ENCODE results near the gene TCL1B.

TCL1B gene

DNA sequence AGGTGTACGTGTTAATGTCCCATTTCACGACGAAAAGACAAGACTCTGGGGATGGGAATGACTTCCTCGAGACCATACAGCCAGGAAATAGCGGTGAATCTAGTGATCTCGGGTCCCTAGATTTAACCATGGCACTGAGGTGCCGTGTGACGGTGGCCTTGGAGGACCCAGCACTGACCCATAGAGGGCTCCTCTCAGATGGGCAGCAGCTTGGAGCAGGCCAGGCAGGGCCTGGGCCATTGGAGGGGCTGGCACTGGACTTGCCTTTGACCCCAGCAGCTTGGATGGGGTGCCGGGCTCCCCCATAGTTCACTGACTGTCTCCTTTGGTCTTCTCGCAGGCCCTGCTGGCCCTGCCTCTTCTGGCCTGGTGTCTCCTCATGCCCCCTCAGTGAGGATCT, 5.4 kb downstream of the TCL1B start:
- peaks cover 35% of the 10 kb centered on the region for H3K27me3 ChIP-seq (replicated peaks; ENCODE audit: control insufficient read depth, insufficient read depth, low read length)
- H3K4me3 ChIP-seq (ENCODE audit: low read length): no peak overlapping the region
- no peaks in the 10 kb centered on the region for H3K36me3 ChIP-seq (ENCODE audit: control insufficient read depth, insufficient read depth, low read length, severe bottlenecking)
- no peak for DNase-seq (ENCODE audit: low read depth)
- no peaks in the 10 kb centered on the region for H3K4me1 ChIP-seq (ENCODE audit: control insufficient read depth, insufficient read depth, low read length)
- H3K9me3 ChIP-seq (ENCODE audit: control insufficient read depth, low read length): no peaks in the 10 kb centered on the region
- H3K9ac ChIP-seq (ENCODE audit: low read length): no peak overlapping the region

DNA sequence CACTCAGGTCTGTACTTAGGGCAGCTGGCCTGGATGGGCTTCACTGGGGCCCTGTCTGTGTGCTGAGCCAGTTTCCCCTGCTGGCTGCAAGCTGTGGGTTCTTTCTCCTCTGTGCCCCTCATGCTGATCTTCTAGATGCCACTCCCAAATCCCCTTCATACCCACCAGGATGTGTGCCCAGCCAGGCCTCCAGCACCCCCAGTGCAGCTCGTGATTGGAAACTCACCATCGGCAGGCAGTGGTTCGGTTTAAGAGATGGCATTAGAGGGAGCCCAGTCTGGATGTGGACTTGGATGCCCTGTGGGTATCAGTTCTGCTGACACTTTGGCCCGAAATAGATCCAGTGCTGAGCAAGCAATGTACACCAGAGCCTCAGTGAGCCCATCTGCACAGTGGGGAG, 5.9 kb downstream of the TCL1B start:
- no peaks in the 10 kb centered on the region for H3K36me3 ChIP-seq (ENCODE audit: control insufficient read depth, insufficient read depth, low read length, severe bottlenecking)
- H3K4me1 ChIP-seq (ENCODE audit: control insufficient read depth, insufficient read depth, low read length): no peaks in the 10 kb centered on the region
- H3K9me3 ChIP-seq (ENCODE audit: control insufficient read depth, low read length): no peaks in the 10 kb centered on the region
- DNase-seq (ENCODE audit: low read depth): no peak
- no peak overlapping the region for H3K4me3 ChIP-seq (ENCODE audit: low read length)
- H3K27me3 ChIP-seq (replicated peaks; ENCODE audit: control insufficient read depth, insufficient read depth, low read length): peaks cover 36% of the 10 kb centered on the region
- no peak overlapping the region for H3K9ac ChIP-seq (ENCODE audit: low read length)

DNA sequence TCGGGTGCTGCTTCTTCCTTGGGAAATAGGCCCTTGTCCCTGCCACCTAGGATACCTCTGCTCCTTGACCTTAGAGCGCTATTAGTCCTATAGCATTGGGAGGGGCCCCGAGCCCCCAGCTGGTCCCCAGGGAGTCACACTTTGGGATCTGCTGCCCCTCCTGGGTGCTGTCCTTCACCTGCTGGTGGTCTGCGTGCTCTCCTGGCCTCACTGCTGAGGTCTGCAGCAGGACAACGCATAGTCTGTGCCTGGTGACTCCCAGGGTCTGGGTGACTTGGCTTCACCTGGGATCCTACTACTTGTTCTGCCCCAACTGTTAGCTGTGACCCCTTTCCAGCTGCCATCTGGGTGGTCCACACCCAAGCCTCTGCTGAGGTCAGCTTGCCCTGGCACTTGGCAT, 8.8 kb downstream of the TCL1B start:
- peaks cover 48% of the 10 kb centered on the region for H3K27me3 ChIP-seq (replicated peaks; ENCODE audit: control insufficient read depth, insufficient read depth, low read length)
- no peak overlapping the region for H3K9ac ChIP-seq (ENCODE audit: low read length)
- H3K9me3 ChIP-seq (ENCODE audit: control insufficient read depth, low read length): no peaks in the 10 kb centered on the region
- H3K4me3 ChIP-seq (ENCODE audit: low read length): no peak overlapping the region
- H3K4me1 ChIP-seq (ENCODE audit: control insufficient read depth, insufficient read depth, low read length): peaks cover 8% of the 10 kb centered on the region
- no peaks in the 10 kb centered on the region for H3K36me3 ChIP-seq (ENCODE audit: control insufficient read depth, insufficient read depth, low read length, severe bottlenecking)
- DNase-seq (ENCODE audit: low read depth): no peak

DNA sequence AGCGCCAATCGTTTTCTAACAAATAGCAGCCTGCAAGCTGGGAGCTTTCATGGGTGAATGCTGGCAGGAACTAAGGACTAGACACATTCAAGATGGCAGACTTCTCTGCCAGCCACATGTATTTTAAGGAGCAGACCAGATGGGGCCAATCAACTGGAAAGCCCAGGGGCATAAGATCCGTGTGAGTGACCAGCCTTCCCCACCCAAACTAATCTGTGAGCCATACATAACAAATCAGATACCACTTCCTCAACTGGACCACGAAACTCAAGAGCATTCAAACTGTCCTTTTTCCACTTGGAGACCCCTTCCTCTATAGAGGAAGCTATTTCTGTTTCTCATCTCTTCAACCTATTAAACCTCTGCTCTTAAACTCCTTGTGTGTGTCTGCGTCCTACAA, 9.7 kb downstream of the TCL1B start:
- H3K9me3 ChIP-seq (ENCODE audit: control insufficient read depth, low read length): no peaks in the 10 kb centered on the region
- peaks cover 10% of the 10 kb centered on the region for H3K4me1 ChIP-seq (ENCODE audit: control insufficient read depth, insufficient read depth, low read length)
- no peak overlapping the region for H3K9ac ChIP-seq (ENCODE audit: low read length)
- no peaks in the 10 kb centered on the region for H3K36me3 ChIP-seq (ENCODE audit: control insufficient read depth, insufficient read depth, low read length, severe bottlenecking)
- H3K4me3 ChIP-seq (ENCODE audit: low read length): no peak overlapping the region
- DNase-seq (ENCODE audit: low read depth): no peak
- peaks cover 53% of the 10 kb centered on the region for H3K27me3 ChIP-seq (replicated peaks; ENCODE audit: control insufficient read depth, insufficient read depth, low read length)

DNA sequence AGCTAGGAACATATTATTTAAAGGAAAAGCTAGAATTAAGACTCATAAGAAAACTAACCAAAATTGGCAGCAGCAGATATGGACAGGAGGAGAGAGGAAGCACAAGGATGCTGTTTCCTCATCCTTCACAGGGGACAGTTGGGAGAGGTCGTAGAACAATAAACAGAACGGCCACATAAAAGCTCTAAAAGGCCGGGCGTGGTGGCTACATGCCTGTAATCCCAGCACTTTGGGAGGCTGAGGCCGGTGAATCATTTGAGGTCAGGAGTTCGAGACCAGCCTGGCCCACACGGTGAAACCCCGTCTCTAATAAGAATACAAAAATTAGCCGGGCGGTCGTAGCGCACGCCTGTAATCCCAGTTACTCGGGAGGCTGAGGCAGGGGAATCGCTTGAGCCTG, 10.5 kb downstream of the TCL1B start:
- H3K9ac ChIP-seq (ENCODE audit: low read length): no peak overlapping the region
- H3K4me3 ChIP-seq (ENCODE audit: low read length): no peak overlapping the region
- H3K36me3 ChIP-seq (ENCODE audit: control insufficient read depth, insufficient read depth, low read length, severe bottlenecking): no peaks in the 10 kb centered on the region
- peaks cover 10% of the 10 kb centered on the region for H3K4me1 ChIP-seq (ENCODE audit: control insufficient read depth, insufficient read depth, low read length)
- no peak for DNase-seq (ENCODE audit: low read depth)
- peaks cover 53% of the 10 kb centered on the region for H3K27me3 ChIP-seq (replicated peaks; ENCODE audit: control insufficient read depth, insufficient read depth, low read length)
- no peaks in the 10 kb centered on the region for H3K9me3 ChIP-seq (ENCODE audit: control insufficient read depth, low read length)

DNA sequence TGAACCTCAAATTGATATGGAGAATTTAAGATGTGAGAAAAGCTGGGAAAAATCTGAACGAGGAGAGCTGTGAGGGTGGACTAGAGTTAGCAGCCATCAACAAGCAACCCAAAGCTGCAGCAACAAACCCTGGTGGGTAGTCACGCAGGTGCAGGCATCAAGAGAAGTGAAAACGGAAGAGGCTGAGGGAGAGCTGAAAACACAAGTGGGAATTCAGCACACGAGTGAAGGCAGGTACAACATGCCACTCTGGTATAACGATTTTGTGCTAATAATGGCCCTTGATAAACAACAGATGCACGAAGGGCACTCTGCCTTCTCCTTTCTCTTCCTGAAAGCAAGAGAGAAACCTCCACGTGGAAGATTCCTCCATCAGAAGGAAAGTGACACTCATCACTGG, 11.5 kb downstream of the TCL1B start:
- no peaks in the 10 kb centered on the region for H3K36me3 ChIP-seq (ENCODE audit: control insufficient read depth, insufficient read depth, low read length, severe bottlenecking)
- peaks cover 10% of the 10 kb centered on the region for H3K4me1 ChIP-seq (ENCODE audit: control insufficient read depth, insufficient read depth, low read length)
- H3K9ac ChIP-seq (ENCODE audit: low read length): no peak overlapping the region
- no peak for DNase-seq (ENCODE audit: low read depth)
- H3K27me3 ChIP-seq (replicated peaks; ENCODE audit: control insufficient read depth, insufficient read depth, low read length): peaks cover 46% of the 10 kb centered on the region
- H3K9me3 ChIP-seq (ENCODE audit: control insufficient read depth, low read length): no peaks in the 10 kb centered on the region
- H3K4me3 ChIP-seq (ENCODE audit: low read length): no peak overlapping the region

DNA sequence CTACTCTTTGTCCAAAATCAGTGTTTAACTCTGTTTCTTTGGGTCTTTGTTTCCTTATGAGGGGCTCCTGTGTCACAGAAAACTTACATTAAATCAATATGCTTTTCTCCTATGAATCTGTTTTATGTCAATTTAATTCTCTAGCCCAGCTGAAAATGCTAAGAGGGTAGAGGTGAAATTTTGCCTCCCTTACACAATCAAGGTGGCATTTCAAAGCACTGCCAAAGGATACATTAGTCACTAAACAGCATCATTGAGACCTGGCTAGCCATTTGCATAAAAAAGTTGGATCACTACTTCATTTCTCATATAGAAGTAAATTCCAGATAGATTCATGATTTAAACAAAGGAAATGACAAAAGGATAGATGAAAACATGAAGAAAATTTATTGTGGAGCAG, 12.1 kb downstream of the TCL1B start:
- H3K27me3 ChIP-seq (replicated peaks; ENCODE audit: control insufficient read depth, insufficient read depth, low read length): peaks cover 42% of the 10 kb centered on the region
- no peak overlapping the region for H3K4me3 ChIP-seq (ENCODE audit: low read length)
- peaks cover 10% of the 10 kb centered on the region for H3K4me1 ChIP-seq (ENCODE audit: control insufficient read depth, insufficient read depth, low read length)
- H3K9ac ChIP-seq (ENCODE audit: low read length): no peak overlapping the region
- H3K9me3 ChIP-seq (ENCODE audit: control insufficient read depth, low read length): no peaks in the 10 kb centered on the region
- no peaks in the 10 kb centered on the region for H3K36me3 ChIP-seq (ENCODE audit: control insufficient read depth, insufficient read depth, low read length, severe bottlenecking)
- DNase-seq (ENCODE audit: low read depth): no peak

DNA sequence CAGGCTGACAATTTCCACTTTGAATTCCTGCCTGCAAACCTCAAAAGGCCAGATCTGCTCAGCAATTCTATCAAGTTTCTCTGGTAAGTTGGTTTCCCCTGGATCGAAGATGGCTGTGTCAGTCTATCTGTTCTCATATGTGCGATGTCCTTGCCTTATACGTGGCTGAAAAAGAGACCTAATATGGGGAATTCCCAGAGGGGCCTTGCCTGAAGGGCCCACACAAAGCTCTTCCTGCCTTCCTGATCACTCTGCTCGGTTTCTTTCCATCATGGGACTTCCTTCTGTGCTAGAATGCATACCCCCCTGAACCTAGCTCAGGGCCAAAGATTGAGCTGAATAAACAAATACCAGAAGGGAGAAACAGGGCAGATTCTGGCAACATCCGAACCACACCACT, 13.2 kb downstream of the TCL1B start:
- peaks cover 46% of the 10 kb centered on the region for H3K27me3 ChIP-seq (replicated peaks; ENCODE audit: control insufficient read depth, insufficient read depth, low read length)
- H3K9me3 ChIP-seq (ENCODE audit: control insufficient read depth, low read length): no peaks in the 10 kb centered on the region
- no peak overlapping the region for H3K4me3 ChIP-seq (ENCODE audit: low read length)
- no peaks in the 10 kb centered on the region for H3K36me3 ChIP-seq (ENCODE audit: control insufficient read depth, insufficient read depth, low read length, severe bottlenecking)
- DNase-seq (ENCODE audit: low read depth): no peak
- H3K4me1 ChIP-seq (ENCODE audit: control insufficient read depth, insufficient read depth, low read length): peaks cover 10% of the 10 kb centered on the region
- H3K9ac ChIP-seq (ENCODE audit: low read length): no peak overlapping the region

DNA sequence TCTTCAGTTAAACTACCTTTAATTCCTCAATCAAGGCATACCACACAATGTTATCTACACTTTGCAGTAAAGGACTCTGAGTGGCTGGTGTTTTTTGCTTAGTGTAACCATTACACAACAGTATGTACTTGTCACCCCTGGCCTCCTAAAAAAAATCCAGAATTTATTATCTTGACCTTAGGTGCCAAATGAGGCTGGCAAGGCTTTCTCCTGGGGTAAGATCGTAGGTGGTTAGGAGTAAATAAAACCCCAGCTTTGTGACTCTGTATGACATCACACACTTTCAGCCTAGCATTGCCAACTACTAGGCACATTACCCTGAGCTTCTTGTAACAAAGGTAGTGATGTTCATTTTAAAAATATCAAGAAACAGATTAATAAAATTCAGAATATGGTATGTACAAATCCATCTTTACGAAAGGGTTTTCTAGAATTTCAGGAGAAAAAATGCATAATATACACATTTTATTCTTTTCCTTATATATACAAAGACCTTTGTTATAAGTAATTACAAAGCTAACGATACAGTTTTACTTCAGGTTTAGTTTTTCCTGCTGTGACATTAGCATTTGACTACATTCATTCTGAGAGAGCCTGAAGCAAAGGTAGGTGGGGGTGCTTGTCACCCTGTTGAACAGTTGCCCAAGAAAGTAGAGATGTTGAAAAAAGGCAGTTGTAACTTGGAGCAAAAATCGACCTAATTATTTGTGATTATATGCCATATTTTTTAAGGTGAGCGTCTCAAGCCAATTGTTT, 14.2 kb downstream of the TCL1B start:
- no peak overlapping the region for H3K9ac ChIP-seq (ENCODE audit: low read length)

DNA sequence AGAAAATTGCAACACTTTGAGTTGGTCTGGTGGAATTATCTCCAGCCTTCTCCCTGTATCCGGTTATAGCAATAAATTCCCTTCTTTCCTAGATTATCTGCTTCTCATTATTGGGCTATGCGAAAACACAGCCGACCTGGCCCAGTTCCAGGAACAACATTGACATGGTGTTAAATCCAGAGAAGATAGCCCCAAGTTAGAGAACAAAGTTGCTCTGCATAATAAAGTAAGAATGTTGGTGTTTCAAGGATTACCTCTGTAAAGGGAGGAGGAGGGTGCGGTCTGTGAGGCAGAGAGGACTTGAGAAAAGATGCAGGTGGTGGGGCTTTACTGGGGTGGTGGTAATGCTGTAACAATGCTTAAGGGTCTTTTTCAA, 15.6 kb downstream of the TCL1B start:
- no peaks in the 10 kb centered on the region for H3K36me3 ChIP-seq (ENCODE audit: control insufficient read depth, insufficient read depth, low read length, severe bottlenecking)
- no peak overlapping the region for H3K9ac ChIP-seq (ENCODE audit: low read length)
- peak; percentile 6 for DNase-seq (ENCODE audit: low read depth)
- H3K4me1 ChIP-seq (ENCODE audit: control insufficient read depth, insufficient read depth, low read length): peaks cover 10% of the 10 kb centered on the region
- no peaks in the 10 kb centered on the region for H3K9me3 ChIP-seq (ENCODE audit: control insufficient read depth, low read length)
- H3K27me3 ChIP-seq (replicated peaks; ENCODE audit: control insufficient read depth, insufficient read depth, low read length): peaks cover 40% of the 10 kb centered on the region
- no peak overlapping the region for H3K4me3 ChIP-seq (ENCODE audit: low read length)

More for the DNA sequence above, 14.2 kb downstream of the TCL1B start:
- Histone ChIP-seq H3K36me3 (ENCODE audit: control insufficient read depth, insufficient read depth, low read length, severe bottlenecking) (no peaks in the 10 kb centered on the region), H3K4me3 (ENCODE audit: low read length) (no peak overlapping the region), H3K9me3 (ENCODE audit: control insufficient read depth, low read length) (no peaks in the 10 kb centered on the region), H3K4me1 (ENCODE audit: control insufficient read depth, insufficient read depth, low read length) (peaks cover 10% of the 10 kb centered on the region), H3K27me3 (replicated peaks; ENCODE audit: control insufficient read depth, insufficient read depth, low read length) (peaks cover 47% of the 10 kb centered on the region)
- DNase-seq (ENCODE audit: low read depth): no peak

DNA sequence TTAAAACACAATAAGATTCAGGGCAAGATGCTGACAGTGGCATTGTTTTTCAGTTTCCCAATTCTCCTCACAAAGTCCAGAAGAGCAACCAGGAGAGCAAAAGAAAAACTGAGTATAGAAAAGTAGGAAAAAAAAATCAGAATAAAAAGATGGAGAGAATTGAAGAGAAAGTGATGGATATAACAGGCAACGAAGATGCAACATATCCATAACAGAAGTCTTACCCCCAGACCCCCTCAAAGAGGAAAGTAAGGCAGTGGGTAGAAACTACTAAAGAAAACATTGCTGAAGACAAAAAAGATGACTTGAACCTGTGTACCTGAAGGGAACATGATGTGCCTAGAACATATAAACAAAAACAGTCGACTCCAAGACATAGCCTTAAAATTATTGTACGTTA, 17.1 kb downstream of the TCL1B start:
- no peak for DNase-seq (ENCODE audit: low read depth)
- H3K4me1 ChIP-seq (ENCODE audit: control insufficient read depth, insufficient read depth, low read length): peaks cover 10% of the 10 kb centered on the region
- peaks cover 33% of the 10 kb centered on the region for H3K27me3 ChIP-seq (replicated peaks; ENCODE audit: control insufficient read depth, insufficient read depth, low read length)
- H3K9ac ChIP-seq (ENCODE audit: low read length): no peak overlapping the region
- no peak overlapping the region for H3K4me3 ChIP-seq (ENCODE audit: low read length)
- H3K36me3 ChIP-seq (ENCODE audit: control insufficient read depth, insufficient read depth, low read length, severe bottlenecking): no peaks in the 10 kb centered on the region
- no peaks in the 10 kb centered on the region for H3K9me3 ChIP-seq (ENCODE audit: control insufficient read depth, low read length)

DNA sequence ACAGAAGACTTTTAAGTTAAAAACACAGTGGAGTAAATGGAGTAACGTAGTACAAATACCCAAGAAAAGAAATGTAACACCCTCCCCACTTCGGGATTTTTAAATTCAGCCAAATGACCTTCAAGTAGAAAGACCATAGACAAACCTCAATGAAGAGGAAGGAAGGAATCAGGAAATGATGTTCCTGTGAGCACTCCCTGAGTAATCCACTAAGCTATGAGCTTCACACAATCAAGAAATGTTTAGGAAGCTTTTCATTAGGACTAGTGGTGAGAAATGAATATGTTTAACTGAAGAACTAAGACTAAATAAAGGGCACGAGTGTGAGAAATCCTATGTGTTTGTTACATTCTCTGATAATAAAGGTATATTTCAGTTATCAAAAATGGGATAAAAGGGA, 17.6 kb downstream of the TCL1B start:
- H3K36me3 ChIP-seq (ENCODE audit: control insufficient read depth, insufficient read depth, low read length, severe bottlenecking): no peaks in the 10 kb centered on the region
- H3K9ac ChIP-seq (ENCODE audit: low read length): no peak overlapping the region
- no peak for DNase-seq (ENCODE audit: low read depth)
- peaks cover 33% of the 10 kb centered on the region for H3K27me3 ChIP-seq (replicated peaks; ENCODE audit: control insufficient read depth, insufficient read depth, low read length)
- H3K4me1 ChIP-seq (ENCODE audit: control insufficient read depth, insufficient read depth, low read length): peaks cover 10% of the 10 kb centered on the region
- no peak overlapping the region for H3K4me3 ChIP-seq (ENCODE audit: low read length)
- H3K9me3 ChIP-seq (ENCODE audit: control insufficient read depth, low read length): no peaks in the 10 kb centered on the region
